ENCODE data around the gene PDK3.

The PDK3 gene

GRCh38 chrX:24464836-24465531 lies at the start of gene PDK3:
PDK3 (plus strand) TSS chrX:24465286; CDS start chrX:24465456, 170 bp downstream.
- DNase-seq (ENCODE audit: low read depth in 1 of 2, low spot score in 1 of 2) = peak; percentile 69 to 77

GRCh38 chrX:24415921-24416320 lies 49.2 kb upstream of the PDK3 start:
- DNase-seq (ENCODE audit: low read depth in 1 of 2, low spot score in 1 of 2) = no peak

GRCh38 chrX:24423960-24424359 lies 41.1 kb upstream of the PDK3 start:
- no peak for DNase-seq (ENCODE audit: low read depth in 1 of 2, low spot score in 1 of 2)

GRCh38 chrX:24424948-24425347 lies 40.1 kb upstream of the PDK3 start:
- no peak for DNase-seq (ENCODE audit: low read depth in 1 of 2, low spot score in 1 of 2)

- no peak for DNase-seq (ENCODE audit: low read depth in 1 of 2, low spot score in 1 of 2)
Observed at GRCh38 chrX:24425806-24426205, 39.3 kb upstream of the PDK3 start.

GRCh38 chrX:24426340-24426913 lies 38.7 kb upstream of the PDK3 start:
- DNase-seq (ENCODE audit: low read depth in 1 of 2, low spot score in 1 of 2) = no peak

- DNase-seq (ENCODE audit: low read depth in 1 of 2, low spot score in 1 of 2) = no peak
Observed at GRCh38 chrX:24426921-24427746, 38.0 kb upstream of the PDK3 start.

GRCh38 chrX:24427747-24428019 lies 37.4 kb upstream of the PDK3 start:
- DNase-seq (ENCODE audit: low read depth in 1 of 2, low spot score in 1 of 2) = no peak

- DNase-seq (ENCODE audit: low read depth in 1 of 2, low spot score in 1 of 2) = no peak
Observed at GRCh38 chrX:24428516-24428915, 36.6 kb upstream of the PDK3 start.

- no peak for DNase-seq (ENCODE audit: low read depth in 1 of 2, low spot score in 1 of 2)
Observed at GRCh38 chrX:24435060-24435459, 30.0 kb upstream of the PDK3 start.

GRCh38 chrX:24443918-24444317 lies 21.2 kb upstream of the PDK3 start:
- no peak for DNase-seq (ENCODE audit: low read depth in 1 of 2, low spot score in 1 of 2)

GRCh38 chrX:24444645-24445044 lies 20.4 kb upstream of the PDK3 start:
- DNase-seq (ENCODE audit: low read depth in 1 of 2, low spot score in 1 of 2) = no peak

GRCh38 chrX:24448762-24449250 lies 16.3 kb upstream of the PDK3 start:
- DNase-seq (ENCODE audit: low read depth in 1 of 2, low spot score in 1 of 2) = no peak

- DNase-seq (ENCODE audit: low read depth in 1 of 2, low spot score in 1 of 2) = no peak
Observed at GRCh38 chrX:24463077-24463476, 2.0 kb upstream of the PDK3 start.

- no peak for DNase-seq (ENCODE audit: low read depth in 1 of 2, low spot score in 1 of 2)
Observed at GRCh38 chrX:24464498-24464835, 619 bp upstream of the PDK3 start.

GRCh38 chrX:24465532-24465865 lies 413 bp downstream of the PDK3 start:
- no peak for DNase-seq (ENCODE audit: low read depth in 1 of 2, low spot score in 1 of 2)

GRCh38 chrX:24466025-24466424 lies 939 bp downstream of the PDK3 start:
- no peak for DNase-seq (ENCODE audit: low read depth in 1 of 2, low spot score in 1 of 2)

- DNase-seq (ENCODE audit: low read depth in 1 of 2, low spot score in 1 of 2) = no peak
Observed at GRCh38 chrX:24468245-24468644, 3.2 kb downstream of the PDK3 start.

- no peak for DNase-seq (ENCODE audit: low read depth in 1 of 2, low spot score in 1 of 2)
Observed at GRCh38 chrX:24471808-24472207, 6.7 kb downstream of the PDK3 start.

GRCh38 chrX:24475480-24475879 lies 10.4 kb downstream of the PDK3 start:
- DNase-seq (ENCODE audit: low read depth in 1 of 2, low spot score in 1 of 2) = no peak

GRCh38 chrX:24478509-24478908 lies 13.4 kb downstream of the PDK3 start:
- DNase-seq (ENCODE audit: low read depth in 1 of 2, low spot score in 1 of 2) = no peak

- peak; percentile 21 to 40 for DNase-seq (ENCODE audit: low read depth in 1 of 2, low spot score in 1 of 2)
Observed at GRCh38 chrX:24479924-24480323, 14.8 kb downstream of the PDK3 start.

Data from stimulated activated CD4-positive, alpha-beta T cell treated with anti-CD3 and anti-CD28 coated beads, Interleukin-15, amount 100 ng/mL, for 1 hour (primary cell).